CD4-positive, alpha-beta T cell (primary cell): ENCODE results near the gene TEX29. TPM values are rescaled to one million over a fixed set of nuclear protein-coding genes. Genes with fewer than 3 reads are reported as not detected.
A peak's percentile ranks its signal among the peaks of the same experiment; 100 is the strongest.

Experiments
- ATAC-seq: fragments of 200-7000 bp; cut with Tn5 transposase; one replicate; pipeline ENCODE4 v1.10.0; 2022; ENCODE audit warnings: mild to moderate bottlenecking; ENCODE audit not compliant: poor library complexity
- CTCF ChIA-PET: fragments of 350-600 bp; sonication (Branson Sonifier 250); formaldehyde crosslinking; loops from one replicate; lab custom pipeline; 2021; ENCODE audit warnings: antibody characterized with exemption, inconsistent platforms; lab: Charles Lee
- POLR2A ChIA-PET: fragments of 350-600 bp; sonication (Branson Sonifier 250); formaldehyde crosslinking; loops from one replicate; lab custom pipeline; 2021; ENCODE audit warnings: antibody characterized with exemption, inconsistent platforms; lab: Charles Lee
- DNase-seq, 14 experiments: peaks; one replicate each; pipeline ENCODE4 v3.0.0-alpha.2; 2013 to 2020; ENCODE audit warnings: mixed read lengths in 2 of 14
- H3K27ac ChIP-seq, 2 donors: one replicate each; pipeline versions ENCODE4 v1.5.1 to v1.7.0; 2013; ENCODE audit warnings: low read length in 2 of 2, low read depth in 1 of 2, mild to moderate bottlenecking in 1 of 2
- H3K27me3 ChIP-seq, 2 experiments: 1 replicate in 1 of 2; 2 replicates in 1 of 2; pipeline versions ENCODE4 v1.6.1 to v1.7.0; 2013; ENCODE audit warnings: low read length in 2 of 2, control low read depth in 1 of 2, mild to moderate bottlenecking in 1 of 2, moderate library complexity in 1 of 2; ENCODE audit not compliant: insufficient read depth in 2 of 2, control insufficient read depth in 1 of 2
- H3K36me3 ChIP-seq: one replicate; pipeline ENCODE4 v1.6.1; 2013; ENCODE audit warnings: low read length, control low read depth; ENCODE audit not compliant: insufficient read depth
- H3K4me1 ChIP-seq: one replicate; pipeline ENCODE4 v1.6.1; 2013; ENCODE audit warnings: low read length, control low read depth; ENCODE audit not compliant: insufficient read depth
- H3K4me3 ChIP-seq: one replicate; pipeline ENCODE4 v1.5.1; 2013; ENCODE audit warnings: mild to moderate bottlenecking, low read length, moderate library complexity
- H3K9me3 ChIP-seq, 2 experiments: 1 replicate in 1 of 2; 2 replicates in 1 of 2; pipeline versions ENCODE4 v1.6.1 to v1.7.0; 2013; ENCODE audit warnings: low read length in 2 of 2, mild to moderate bottlenecking in 2 of 2, control low read depth in 1 of 2, moderate library complexity in 1 of 2; ENCODE audit not compliant: control insufficient read depth in 1 of 2, insufficient read depth in 1 of 2
- H3K27ac Mint-ChIP-seq: one replicate; pipeline ENCODE4 v1.8.0; 2020; ENCODE audit warnings: mixed read lengths
- H3K27me3 Mint-ChIP-seq: one replicate; pipeline ENCODE4 v1.8.0; 2021; ENCODE audit warnings: mixed read lengths
- H3K36me3 Mint-ChIP-seq: one replicate; pipeline ENCODE4 v1.8.0; 2021; ENCODE audit warnings: low read depth, mixed read lengths
- H3K4me1 Mint-ChIP-seq: one replicate; pipeline ENCODE4 v1.8.0; 2021; ENCODE audit warnings: low read depth, mixed read lengths
- H3K4me3 Mint-ChIP-seq: one replicate; pipeline ENCODE4 v1.8.0; 2020; ENCODE audit warnings: mild to moderate bottlenecking, mixed read lengths
- H3K9me3 Mint-ChIP-seq: one replicate; pipeline ENCODE4 v1.8.0; 2020; ENCODE audit warnings: mixed read lengths
- intact Hi-C, 2 experiments: fragments of 100-400 bp; cut with DNase I in 1 of 2; cut with micrococcal nuclease in 1 of 2; formaldehyde crosslinking; loops; one replicate each; pipeline versions ENCODE4 v1.15.1 to v1.9.0; 2023 to 2025; cut with DNase I, micrococcal nuclease
- total RNA-seq, 174 experiments: library from RNA in 2 of 174; stranded (reverse) in 2 of 174; gene quantifications; one replicate each; pipeline ENCODE4 v1.2.3 and lab custom pipeline; 2021 to 2026
- TF ChIP-seq, protein P1 (sequence below): fragments of 200-600 bp; IDR thresholded peaks from one replicate; pipeline ENCODE4 v1.8.0; 2022; ENCODE audit warnings: antibody characterized with exemption, mild to moderate bottlenecking

Gene TEX29
- total RNA-seq, 2 experiments from 2014 or later: 0.52 to 1.0 TPM

DNA sequence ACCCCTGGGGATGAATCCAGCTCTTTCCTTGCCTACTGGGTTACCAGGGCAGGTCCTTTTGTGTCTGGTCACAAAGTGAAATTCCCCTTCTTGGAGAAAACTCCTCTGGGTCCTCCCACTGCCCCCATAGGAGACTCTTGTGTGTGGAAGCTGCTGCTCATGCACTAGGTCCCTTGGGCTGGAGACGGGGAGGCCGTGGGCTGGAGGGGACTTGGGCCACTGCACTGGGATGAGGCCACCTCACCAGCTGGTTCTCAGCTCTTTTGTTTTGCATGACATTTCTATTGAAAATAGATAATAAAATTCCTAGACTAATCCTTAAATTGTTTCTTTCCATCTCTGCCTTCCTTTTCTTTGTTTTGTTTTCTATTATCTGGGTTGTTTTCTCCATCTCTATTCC is 62.4 kb downstream of the TEX29 start:
- H3K9me3 Mint-ChIP-seq: no peaks in the 10 kb centered on the region
- Histone ChIP-seq H3K4me3 (no peak overlapping the region), H3K9me3 (peaks cover 0 to 4% of the 10 kb centered on the region in 2 experiments), H3K4me1 (peaks cover 21% of the 10 kb centered on the region), H3K27ac (no peak overlapping the region), H3K36me3 (no peaks in the 10 kb centered on the region), H3K27me3 (no peaks in the 10 kb centered on the region)
- peaks cover 33% of the 10 kb centered on the region for H3K4me1 Mint-ChIP-seq
- no peaks in the 10 kb centered on the region for H3K36me3 Mint-ChIP-seq
- intact Hi-C loops: no loop called here
- no peak for DNase-seq
- H3K27me3 Mint-ChIP-seq: no peaks in the 10 kb centered on the region
- ChIA-PET POLR2A (no interaction called here), CTCF (no interaction called here)
- TF ChIP-seq, protein P1, sequence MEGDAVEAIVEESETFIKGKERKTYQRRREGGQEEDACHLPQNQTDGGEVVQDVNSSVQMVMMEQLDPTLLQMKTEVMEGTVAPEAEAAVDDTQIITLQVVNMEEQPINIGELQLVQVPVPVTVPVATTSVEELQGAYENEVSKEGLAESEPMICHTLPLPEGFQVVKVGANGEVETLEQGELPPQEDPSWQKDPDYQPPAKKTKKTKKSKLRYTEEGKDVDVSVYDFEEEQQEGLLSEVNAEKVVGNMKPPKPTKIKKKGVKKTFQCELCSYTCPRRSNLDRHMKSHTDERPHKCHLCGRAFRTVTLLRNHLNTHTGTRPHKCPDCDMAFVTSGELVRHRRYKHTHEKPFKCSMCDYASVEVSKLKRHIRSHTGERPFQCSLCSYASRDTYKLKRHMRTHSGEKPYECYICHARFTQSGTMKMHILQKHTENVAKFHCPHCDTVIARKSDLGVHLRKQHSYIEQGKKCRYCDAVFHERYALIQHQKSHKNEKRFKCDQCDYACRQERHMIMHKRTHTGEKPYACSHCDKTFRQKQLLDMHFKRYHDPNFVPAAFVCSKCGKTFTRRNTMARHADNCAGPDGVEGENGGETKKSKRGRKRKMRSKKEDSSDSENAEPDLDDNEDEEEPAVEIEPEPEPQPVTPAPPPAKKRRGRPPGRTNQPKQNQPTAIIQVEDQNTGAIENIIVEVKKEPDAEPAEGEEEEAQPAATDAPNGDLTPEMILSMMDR: no peak
- ATAC-seq: no peak
- no peak overlapping the region for H3K4me3 Mint-ChIP-seq
- peak overlapping the region; percentile 72 for H3K27ac Mint-ChIP-seq

DNA sequence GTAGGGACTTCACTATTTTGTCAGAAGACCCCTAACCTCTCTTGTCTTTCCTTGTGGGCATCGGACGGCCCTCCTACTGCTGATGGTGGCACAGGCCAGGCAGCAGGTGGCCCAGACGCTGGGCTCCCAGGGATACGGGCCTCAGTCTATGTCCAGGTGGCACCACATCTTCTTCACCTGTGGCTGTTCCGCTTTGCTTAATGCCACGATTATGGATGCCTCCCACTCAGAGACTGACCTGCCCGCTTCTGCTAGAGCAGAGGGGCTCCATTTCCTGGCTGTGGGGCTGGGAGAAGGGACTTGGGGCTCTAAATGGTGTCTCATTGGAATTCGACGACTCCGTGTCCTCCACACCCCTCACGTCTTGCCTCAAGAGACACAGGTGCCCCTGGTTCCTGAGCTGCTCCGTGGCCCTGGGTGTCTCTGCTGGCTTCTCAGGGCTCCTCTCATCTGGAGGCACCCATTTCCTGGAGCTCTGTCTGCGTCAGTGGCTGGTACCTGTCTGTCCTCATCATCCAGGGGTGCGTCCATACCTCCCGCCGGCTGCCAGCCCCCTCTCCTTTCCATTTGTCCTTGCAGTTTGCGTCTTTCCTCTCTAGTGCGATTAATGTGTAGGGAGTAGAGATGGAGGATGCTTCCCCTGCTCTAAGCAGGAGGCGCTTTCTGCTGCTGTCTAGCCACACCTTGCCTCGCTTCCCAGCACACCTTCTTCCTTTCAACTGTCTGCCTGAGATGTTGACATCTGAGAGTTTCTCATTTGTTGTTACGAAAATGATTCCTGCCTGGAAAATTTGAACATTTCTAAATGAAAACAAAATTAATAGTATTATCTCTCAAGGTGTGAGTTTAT is 63.4 kb downstream of the TEX29 start:
- TF ChIP-seq, protein P1: no peak
- no peaks in the 10 kb centered on the region for H3K9me3 Mint-ChIP-seq
- no peak overlapping the region for H3K27ac ChIP-seq
- H3K27ac Mint-ChIP-seq: peak overlapping the region; percentile 72
- no peaks in the 10 kb centered on the region for H3K36me3 ChIP-seq
- intact Hi-C loops: no loop called here
- POLR2A ChIA-PET: no interaction called here
- H3K4me3 Mint-ChIP-seq: peak overlapping the region; percentile 55
- no peaks in the 10 kb centered on the region for H3K36me3 Mint-ChIP-seq
- CTCF ChIA-PET: no interaction called here
- no peak overlapping the region for H3K4me3 ChIP-seq
- H3K27me3 ChIP-seq: no peaks in the 10 kb centered on the region
- peaks cover 3% of the 10 kb centered on the region for H3K27me3 Mint-ChIP-seq
- ATAC-seq (peak; percentile 66), DNase-seq (peak in 6 of 14 experiments; percentile 3 to 32 (median 9))
- H3K4me1 ChIP-seq: peaks cover 25% of the 10 kb centered on the region
- peaks cover 42% of the 10 kb centered on the region for H3K4me1 Mint-ChIP-seq
- peaks cover 0 to 4% of the 10 kb centered on the region in 2 experiments for H3K9me3 ChIP-seq

DNA sequence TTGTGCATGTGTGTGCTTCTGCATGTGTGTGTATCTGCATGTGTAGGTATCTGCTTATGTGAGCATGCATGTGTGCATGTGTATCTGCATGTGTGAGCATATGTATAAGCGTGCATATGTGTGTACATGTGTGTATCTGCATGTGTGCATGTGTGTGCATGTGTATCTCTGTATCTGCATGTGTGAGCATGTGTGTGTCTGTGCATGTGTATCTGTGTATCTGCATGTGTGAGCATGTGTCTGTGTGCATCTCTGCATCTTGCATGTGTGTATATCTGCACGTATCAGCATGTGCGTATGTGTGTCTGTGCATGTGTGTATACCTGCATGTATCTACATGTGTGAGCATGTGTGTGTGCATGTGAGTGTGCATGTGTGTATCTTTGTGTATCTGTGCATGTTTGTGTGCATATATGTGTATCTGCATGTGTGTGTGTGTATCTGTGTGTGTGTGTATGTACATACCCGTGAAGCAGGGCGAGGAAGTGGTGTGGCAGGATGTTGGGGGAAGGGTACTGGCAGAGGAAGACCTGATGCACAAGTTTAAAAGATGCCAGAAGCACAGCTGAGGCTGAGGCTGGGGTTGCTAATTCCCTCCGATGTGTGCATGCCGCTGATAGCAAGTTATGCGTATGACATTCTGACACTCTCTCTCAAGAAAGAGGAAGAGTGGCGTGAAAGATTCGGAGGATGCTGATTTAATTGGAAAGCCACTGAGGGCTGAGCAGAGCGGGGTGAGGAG is 64.2 kb downstream of the TEX29 start:
- DNase-seq (peak in 9 of 14 experiments; percentile 22 to 55 (median 37)), ATAC-seq (peak; percentile 63)
- ChIA-PET POLR2A (interaction anchor here (0.8 kb wide), 1 partner anchor 589 kb away, joined by 3 read pairs; no protein-coding TSS in a partner anchor), CTCF (no interaction called here)
- intact Hi-C loops: no loop called here
- Mint-ChIP-seq H3K4me3 (peak overlapping the region; percentile 55), H3K27me3 (peaks cover 4% of the 10 kb centered on the region), H3K4me1 (peaks cover 50% of the 10 kb centered on the region), H3K36me3 (no peaks in the 10 kb centered on the region), H3K27ac (peak overlapping the region; percentile 72), H3K9me3 (no peaks in the 10 kb centered on the region)
- no peak overlapping the region for H3K4me3 ChIP-seq
- no peaks in the 10 kb centered on the region for H3K36me3 ChIP-seq
- H3K27ac ChIP-seq: no peak overlapping the region
- H3K27me3 ChIP-seq: no peaks in the 10 kb centered on the region
- H3K9me3 ChIP-seq: peaks cover 0 to 4% of the 10 kb centered on the region in 2 experiments
- peaks cover 33% of the 10 kb centered on the region for H3K4me1 ChIP-seq
- TF ChIP-seq, protein P1: no peak
